Fibroblast of mammary gland (primary cell): ENCODE measurements around the gene LRP8.

Experiments used
- DNase-seq: peaks from one replicate; pipeline ENCODE4 v3.0.0-alpha.2; 2010; ENCODE audit warnings: low read depth
- H3K4me3 ChIP-seq: 2 replicates; pipeline ENCODE4 v1.5.1; 2011; ENCODE audit warnings: low read depth, mild to moderate bottlenecking, low read length, moderate library complexity; ENCODE audit not compliant: control insufficient read depth
- CTCF ChIP-seq: conservative IDR thresholded peaks from 2 replicates; pipeline ENCODE4 v1.5.1; 2011; ENCODE audit warnings: low read depth, low read length, inconsistent platforms; ENCODE audit not compliant: control insufficient read depth, insufficient read depth

Gene LRP8

GRCh38 chr1:53349968-53350852 lies 22.3 kb upstream of the LRP8 start:
- no peak for TF ChIP-seq CTCF
- no peak for DNase-seq
- no peak overlapping the region for H3K4me3 ChIP-seq

- DNase-seq: no peak
- no peak for TF ChIP-seq CTCF
- H3K4me3 ChIP-seq: no peak overlapping the region
Observed at GRCh38 chr1:53349369-53349835, 21.5 kb upstream of the LRP8 start.

- no peak overlapping the region for H3K4me3 ChIP-seq
- TF ChIP-seq CTCF: no peak
Observed at GRCh38 chr1:53348486-53349368, 20.9 kb upstream of the LRP8 start.

GRCh38 chr1:53346814-53347176 lies 18.9 kb upstream of the LRP8 start:
- no peak overlapping the region for H3K4me3 ChIP-seq
- DNase-seq: no peak
- TF ChIP-seq CTCF: no peak

More at GRCh38 chr1:53348486-53349368, 20.9 kb upstream of the LRP8 start:
- no peak for DNase-seq

- TF ChIP-seq CTCF: no peak
- no peak overlapping the region for H3K4me3 ChIP-seq
- DNase-seq: no peak
Observed at GRCh38 chr1:53345996-53346813, 18.3 kb upstream of the LRP8 start.
